ENCODE measurements around the gene IQCM. TPM values are rescaled to one million over a fixed set of nuclear protein-coding genes. Genes with fewer than 3 reads are reported as not detected.

The IQCM gene
- total RNA-seq, 1 donor from 2014 or later = not detected

DNA sequence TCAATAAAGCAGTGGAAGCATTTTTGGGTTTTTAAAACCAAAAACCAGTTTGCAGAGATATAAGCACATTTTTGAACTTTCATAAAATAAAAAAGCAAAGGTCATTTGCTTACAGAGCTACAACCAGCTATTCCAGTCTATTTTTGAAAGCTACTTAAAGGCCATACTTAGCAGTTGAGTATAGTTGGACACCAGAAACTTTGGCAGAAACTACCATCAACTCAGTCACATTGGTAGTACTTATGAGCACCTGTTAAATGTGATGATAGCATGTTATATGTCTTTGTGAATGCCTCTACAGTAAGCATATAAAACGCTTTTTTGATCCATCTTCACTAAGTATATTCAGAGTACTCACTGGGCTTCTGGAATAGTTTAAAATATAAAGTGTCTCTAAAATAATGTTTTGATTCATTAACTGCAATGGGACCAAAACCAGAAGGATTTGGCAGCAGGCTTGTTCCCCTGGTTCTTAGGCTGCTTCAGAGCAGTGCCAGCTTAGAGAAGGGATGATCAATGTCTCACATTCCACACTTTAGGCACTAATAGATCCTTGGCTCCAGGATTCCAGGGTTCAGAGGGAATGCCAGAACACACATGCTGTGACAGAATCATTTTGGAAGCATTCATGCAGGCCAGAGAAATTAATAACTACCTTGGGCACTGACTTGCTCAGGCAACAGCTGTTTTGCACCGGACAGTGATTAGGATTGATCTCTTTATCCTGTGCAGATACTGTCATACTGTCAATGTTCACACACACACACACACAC is 103.9 kb downstream of the IQCM start:
- intact Hi-C loops (cut with micrococcal nuclease) = no loop called here

DNA sequence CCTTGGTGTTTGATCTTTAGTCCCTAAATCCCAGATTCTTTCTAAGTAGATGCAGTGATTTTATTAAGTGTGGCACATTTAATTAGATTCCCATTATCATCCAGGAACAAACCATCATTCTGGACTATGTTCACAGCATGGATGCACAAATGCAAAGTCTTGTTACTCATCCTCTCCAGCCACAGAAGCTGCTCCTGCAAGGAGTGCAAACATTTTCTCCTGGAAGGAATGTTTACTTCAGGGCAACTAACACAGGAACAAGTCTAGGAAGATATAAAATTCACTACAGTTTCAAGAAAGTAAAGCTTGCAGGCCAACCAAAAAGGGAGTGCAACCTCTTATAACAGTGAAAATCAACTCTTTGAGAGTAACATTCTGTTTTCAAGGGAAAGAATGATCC is 106.0 kb downstream of the IQCM start:
- intact Hi-C loops (cut with micrococcal nuclease) = no loop called here

DNA sequence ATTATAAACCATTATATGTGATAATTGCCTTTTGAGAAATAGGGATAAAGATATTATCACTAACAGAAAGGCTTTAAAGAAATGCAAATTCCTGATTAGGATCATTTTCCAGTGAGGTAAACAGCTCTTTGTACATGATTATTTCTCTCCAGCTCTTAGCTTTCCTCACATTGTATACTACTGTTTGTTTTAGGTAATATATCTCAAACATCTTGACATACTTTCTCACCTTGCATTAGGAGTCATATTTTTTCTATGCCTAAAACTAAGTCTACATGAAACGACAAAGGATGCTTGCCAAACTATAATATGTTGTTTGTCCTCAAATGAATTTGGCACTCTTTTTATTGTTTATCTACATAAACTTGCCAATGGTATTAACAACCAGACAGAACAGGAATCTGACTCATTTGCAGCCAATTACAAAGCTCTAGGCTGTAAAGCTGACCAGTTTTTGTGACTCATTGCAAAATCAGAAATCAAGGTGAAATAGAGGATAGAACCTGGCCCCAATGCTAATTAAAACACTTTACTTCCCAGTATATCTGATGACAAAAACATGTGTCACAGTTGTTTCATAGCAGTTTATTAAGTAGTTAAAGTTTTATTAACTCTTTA is 107.0 kb downstream of the IQCM start:
- intact Hi-C loops (cut with micrococcal nuclease) = no loop called here

DNA sequence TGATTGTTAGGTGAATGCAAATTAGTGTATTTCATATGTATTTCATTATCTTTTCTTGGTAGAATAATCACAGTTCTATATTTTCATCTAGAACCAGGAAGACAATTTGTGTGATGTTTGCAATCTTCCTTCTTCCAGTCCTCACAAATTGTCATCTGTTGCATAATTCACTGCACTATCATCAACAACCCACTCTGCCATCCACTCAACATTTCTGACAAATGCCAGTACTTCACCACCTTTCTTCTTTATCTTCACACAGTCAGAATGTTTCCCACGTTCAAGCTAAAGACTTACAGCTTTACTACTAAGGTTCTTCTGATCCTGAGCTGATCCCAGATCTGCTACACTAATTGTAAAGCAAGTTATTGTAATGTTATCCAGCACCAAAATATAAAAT is 107.8 kb downstream of the IQCM start:
- intact Hi-C loops (cut with micrococcal nuclease) = no loop called here

DNA sequence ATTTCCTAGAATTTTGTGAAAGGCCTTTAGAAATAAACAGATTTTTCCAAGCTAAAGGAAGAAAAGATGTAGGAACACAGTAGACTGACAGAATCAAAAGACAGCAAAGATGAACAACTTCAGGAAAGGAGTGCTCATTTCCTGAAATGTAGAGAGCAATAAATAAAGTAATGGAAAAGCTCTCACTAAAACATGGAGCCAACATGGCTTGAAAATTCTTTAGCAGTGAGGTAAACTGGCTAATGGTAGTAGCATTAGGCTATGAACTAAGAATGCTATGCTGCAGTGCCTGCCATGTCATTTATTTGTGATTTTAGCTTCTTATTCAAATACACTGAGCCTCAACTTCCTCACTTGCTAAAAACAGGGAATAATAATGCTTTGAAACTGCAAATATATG is 108.7 kb downstream of the IQCM start:
- intact Hi-C loops (cut with micrococcal nuclease) = no loop called here

DNA sequence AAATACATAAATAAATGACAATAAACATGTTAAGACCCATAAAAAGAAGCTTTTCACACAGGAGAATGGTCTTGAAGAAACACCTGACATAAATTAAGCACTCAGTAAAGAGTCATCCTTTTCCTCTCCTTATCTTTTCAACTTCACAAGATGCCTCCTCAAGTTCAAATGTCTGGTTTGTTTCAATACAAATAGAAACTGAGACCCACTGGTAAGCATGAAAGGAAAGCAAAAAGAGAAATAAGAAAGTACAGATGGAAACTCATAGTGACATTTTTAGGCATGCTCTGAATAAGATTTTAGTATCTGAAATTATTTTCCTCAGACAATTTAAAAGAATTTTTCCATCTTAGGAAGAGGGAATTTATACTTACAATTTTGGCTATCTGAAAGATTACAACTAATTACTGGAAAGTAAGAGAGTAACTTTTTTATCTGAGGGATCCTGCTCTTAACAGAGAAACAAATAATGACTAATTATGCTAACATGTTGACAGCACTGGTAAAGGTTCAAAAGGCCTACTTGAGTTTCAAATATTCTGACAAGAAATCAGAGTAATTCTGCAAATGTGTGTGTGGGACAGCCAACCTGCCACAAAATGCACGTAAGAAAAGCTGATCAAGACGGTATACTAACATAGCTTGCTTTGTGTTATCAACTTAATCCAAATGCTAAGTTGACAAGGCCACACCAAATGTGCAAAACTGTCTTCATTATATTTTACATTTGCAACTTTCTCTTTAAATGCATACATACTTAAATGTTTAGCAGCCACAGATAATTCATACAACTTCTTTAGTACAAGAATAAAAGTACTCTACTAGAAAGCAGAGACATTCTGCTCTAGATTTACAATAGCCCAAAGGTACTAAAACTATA is 113.0 kb downstream of the IQCM start:
- intact Hi-C loops (cut with micrococcal nuclease) = no loop called here

DNA sequence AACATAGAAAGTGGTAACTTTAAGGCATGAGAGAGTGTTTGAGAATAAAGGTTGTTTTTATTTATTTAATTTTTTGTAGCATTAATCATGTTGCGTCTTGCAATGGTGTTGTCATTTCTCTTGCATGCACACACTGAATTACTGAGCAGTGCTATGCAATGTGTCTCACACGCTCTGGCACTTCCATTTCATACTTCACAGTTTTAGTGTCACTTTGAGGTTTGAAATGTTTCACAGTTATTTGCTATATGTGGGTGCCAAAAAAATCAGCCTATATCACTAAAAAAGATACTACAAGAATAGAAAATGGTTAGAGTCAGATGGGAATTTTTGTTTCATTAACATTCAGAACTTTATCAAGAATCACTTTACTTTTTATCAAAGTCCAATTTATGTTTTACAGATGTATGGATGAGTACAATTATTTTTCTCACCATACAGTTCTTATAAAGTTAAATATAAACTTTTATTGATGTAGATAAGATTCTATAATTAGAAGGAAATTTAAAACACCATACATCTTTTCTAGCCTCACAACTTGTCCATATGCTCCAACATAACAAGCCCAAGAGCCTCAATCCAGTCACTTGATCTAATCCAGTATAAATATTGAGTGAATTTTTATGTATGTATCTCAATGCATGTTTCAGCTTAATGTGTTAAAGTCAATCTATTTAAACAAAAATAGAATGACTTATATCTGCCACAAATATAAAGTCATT is 114.0 kb downstream of the IQCM start:
- intact Hi-C loops (cut with micrococcal nuclease) = no loop called here

DNA sequence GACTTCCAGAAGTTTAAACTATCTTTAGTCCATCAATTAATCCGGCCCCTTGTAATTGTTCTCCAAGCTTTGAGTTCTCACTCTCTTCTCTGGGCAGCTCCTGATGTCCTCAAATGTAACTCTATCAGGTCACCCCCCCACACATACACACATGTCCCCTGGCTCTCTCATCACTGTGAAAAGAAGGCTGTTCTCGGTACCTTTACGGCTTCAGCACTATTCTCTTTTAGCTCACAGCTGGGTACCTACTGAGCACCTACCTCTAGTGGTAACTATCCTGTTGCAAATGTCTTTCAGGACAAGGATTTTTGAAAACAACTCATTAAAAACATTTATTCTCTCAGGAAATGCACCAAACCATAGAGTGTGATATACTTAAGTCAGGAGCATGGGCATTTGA is 115.4 kb downstream of the IQCM start:
- intact Hi-C loops (cut with micrococcal nuclease) = no loop called here

DNA sequence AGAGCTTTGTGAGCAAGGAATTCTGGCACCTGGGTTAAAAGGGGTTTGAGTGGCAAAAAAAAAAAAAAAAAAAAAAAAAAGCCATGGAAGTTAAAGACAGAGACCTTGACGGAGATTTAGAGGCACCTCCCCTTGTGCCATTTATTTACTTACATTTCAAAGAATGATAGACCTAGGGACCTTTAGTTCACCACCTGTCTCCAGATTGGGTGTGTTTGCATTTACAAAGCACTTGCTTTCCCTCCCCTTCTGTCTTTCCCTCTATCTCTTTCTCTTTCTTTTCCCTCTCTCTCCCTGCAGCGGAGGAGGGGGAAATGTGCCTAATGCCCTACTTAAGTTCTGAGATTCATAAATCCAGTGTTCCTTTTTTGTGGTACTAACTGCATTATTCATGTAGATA is 116.0 kb downstream of the IQCM start:
- intact Hi-C loops (cut with micrococcal nuclease) = no loop called here

DNA sequence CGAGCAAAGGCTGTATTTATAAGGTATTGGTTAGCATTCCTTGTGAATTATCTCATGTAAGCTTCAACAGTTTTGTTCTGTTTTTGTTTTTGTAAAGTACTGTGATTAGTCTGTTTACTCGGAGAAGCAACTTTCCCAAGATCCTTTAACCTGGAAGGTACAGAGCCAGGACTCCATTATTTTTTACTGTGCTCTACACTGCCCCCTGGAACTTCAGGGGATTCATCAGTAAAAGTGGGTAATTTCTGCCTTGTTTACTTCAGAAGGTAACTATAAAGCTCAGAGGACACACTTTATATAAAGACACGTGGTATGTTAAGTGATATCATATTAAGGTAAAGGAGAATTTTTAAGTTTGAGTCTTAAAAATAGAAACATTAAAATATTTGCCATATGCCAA is 124.9 kb downstream of the IQCM start:
- intact Hi-C loops (cut with micrococcal nuclease) = no loop called here

DNA sequence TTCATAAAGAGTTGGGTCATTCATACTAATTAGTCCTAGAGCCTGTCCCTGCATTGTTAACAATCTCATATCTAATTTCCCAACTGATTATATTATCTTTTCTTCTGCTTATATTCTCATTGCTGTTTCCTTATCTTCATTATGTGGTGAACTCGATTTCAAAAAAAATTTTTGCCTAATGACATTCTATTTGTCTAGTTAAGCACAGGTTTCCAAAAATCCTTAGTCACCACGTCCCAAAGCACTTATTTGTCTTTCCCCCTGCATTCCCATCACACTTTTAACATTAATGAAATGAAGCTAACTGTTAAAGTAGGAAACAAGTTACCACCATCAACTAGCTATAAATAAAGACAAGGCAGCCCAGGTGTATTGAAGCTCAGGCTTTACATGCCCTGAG is 131.1 kb downstream of the IQCM start:
- intact Hi-C loops (cut with micrococcal nuclease) = no loop called here

DNA sequence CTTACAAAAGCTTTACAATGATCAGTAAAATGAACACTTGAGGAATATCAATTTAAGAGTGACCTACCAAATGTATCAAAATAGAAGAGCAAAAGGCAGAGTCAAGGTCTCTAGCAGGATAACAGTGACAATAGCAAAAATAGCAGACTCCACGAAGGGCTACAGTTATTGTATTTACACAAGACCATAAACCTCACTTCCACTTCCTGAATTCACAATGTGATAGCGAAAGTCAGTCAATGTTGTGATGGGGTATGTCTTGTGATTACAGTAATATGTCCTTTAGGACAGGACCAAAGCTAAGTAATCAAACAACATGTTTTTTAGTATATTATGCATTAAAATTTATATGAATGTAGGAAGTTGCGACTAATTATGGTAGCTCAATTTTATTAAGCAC is 139.6 kb downstream of the IQCM start:
- intact Hi-C loops (cut with micrococcal nuclease) = no loop called here

DNA sequence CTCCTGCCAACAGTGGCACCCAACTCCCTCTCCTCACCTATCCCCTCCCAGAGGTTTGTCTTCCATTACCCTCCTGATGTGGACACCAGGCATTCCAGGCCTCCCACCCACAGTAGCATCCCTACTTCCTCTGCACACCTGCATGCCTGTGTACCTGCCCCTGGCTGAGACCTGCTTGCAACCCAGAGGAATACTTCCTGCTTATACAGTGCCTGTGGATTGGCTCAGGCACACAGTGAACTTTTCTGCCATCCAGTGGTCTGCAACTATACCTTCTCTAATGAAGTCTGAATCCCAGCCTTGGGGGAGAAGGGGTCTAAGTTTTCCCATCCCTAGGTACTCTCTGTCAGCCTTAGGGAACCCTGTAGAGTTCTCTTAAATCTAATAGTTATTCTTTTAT is 169.9 kb downstream of the IQCM start:
- intact Hi-C loops (cut with micrococcal nuclease) = no loop called here

DNA sequence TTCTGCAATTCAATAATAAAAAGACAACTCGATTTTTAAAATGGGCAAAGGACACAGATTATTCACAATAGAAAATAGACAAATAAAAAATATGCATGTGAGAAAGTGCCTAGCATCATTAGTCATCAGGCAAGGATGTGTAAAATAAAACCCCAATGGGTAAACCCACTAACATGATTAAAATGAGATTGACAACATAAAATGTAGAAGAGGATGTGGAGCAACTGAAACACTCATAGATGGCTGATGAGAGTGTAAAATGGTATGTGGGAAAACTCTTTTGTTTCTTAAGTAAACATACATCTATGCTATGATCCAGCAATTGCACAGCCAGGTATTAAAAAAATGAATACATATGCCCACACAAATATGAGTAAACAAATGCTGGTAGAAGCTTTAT is 177.6 kb downstream of the IQCM start:
- intact Hi-C loops (cut with micrococcal nuclease) = no loop called here

DNA sequence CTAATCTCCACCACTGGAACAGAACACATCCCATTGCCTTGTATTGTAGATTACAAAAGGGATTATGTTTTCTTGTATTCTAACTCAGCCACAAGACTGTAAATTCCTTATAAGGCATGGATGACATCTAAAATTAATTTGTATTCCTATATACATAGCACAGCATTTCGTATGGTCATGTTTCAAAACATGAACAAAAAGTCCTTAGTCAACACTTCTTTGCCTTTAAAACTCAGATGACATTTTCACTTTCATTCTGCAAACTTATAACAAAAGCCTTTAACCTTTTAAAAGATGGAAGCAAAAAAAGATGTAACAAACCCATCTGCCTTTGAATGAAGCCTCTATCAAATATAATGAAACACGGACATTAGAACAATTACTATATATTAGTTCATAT is 181.3 kb downstream of the IQCM start:
- intact Hi-C loops (cut with micrococcal nuclease) = no loop called here

DNA sequence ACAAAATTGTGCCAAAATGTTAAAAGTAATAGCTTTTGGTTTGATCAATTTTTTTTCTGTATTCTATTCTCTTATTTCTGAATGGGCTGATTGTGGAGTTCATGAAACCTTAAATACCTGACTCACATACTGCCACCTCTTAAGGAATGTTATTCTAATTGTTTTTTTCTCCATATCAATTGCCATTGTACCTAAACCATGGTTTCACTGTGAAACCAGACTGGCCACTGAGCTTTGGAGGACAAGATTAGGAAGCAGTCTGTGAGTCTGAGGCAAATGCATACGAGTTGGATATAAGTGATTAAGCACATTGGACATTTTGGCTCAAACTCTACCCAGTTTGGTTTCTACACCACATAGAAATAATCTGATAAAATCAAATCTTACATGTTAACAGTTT is 184.0 kb downstream of the IQCM start:
- intact Hi-C loops (cut with micrococcal nuclease) = no loop called here

DNA sequence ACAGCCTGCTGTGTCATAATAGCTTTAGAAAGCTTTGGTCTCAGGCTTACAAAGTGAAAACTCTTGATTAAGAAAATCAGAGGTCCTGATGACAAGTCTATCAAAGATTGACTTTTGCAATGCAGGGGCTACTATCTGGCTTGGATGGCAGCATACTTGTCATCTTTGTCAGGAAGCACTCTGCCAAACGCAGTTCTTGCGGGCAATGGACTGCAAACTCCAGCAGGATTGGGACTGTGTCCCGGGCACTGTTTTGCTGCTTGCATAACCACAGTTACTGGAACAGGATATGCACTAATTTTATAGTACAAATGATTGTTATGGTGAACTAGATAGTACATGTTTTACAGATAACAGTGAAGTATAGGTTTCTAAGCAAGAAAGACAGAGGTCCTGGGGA is 185.6 kb downstream of the IQCM start:
- intact Hi-C loops (cut with micrococcal nuclease) = no loop called here

DNA sequence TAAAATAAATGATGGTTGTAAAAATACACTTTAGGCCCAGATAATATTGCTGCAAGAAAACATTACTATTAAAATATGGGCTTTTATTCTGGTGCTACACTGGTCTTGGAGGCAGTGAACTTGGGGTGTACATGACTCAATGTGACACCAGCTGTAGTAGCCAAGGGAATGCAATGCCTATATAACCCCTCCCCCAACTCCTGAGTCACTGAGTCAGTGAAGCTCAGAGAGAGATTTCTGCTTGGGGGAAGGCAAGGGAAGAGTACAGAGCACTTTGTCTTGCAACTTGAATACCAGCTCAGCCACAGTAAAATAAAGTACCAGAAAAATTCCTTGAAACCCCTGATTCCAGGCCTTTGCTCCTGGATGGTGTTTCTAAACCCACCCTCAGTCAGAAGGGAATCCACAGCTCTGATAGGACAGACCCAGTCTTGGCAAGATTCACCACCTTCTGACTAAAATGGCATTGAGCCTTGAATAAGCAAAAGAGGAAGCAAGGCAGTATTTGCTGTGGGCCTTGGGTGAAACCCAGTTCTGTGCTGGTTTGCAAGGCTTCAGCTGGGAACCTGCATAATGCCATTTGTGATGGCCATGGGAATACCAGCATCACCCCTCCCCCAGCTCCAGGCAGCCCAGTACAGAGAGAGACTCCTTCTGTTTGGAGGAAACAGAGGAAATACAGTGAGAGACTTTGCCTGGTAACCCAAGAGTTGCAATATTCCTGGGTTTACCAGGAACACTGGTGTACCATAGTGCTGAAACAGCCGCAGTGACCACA is 209.9 kb downstream of the IQCM start:
- intact Hi-C loops (cut with micrococcal nuclease) = no loop called here

DNA sequence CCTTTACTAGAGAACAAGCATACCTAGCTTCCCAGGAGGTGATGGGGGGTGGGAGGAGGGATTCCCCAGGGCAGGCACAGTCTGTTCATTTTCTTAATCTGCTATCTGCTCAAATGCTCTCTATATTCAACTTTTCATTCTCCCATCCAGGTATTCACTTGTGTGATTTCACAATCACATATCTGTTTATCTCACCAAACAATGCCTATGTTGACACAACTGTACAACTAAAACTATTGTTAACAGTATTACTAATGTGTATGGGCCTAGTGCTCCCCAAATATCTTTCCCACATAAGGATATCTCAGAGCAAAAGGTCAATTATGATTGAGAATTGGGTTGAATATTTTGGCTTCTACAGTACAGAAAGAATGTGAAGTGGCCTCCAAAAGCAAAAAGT is 210.8 kb downstream of the IQCM start:
- intact Hi-C loops (cut with micrococcal nuclease) = no loop called here

DNA sequence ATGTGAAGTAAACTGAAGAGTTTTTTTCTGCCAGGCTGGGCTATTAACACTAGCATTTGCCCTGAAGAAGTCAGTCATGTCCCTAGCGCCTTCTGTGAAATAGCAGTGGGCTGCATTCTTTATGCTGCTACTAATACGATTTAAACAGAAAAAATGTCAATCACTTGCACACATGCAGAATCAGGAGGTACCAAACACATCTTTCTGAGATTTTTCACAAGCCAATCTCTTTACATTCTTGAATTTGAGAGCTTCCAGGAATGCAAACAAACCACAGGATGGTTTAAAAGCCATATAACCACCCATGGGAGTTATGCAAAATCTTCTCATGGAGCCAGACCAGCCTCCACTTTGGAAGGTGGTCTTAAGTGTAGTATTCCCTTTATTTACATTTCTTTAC is 220.1 kb downstream of the IQCM start:
- intact Hi-C loops (cut with micrococcal nuclease) = no loop called here

DNA sequence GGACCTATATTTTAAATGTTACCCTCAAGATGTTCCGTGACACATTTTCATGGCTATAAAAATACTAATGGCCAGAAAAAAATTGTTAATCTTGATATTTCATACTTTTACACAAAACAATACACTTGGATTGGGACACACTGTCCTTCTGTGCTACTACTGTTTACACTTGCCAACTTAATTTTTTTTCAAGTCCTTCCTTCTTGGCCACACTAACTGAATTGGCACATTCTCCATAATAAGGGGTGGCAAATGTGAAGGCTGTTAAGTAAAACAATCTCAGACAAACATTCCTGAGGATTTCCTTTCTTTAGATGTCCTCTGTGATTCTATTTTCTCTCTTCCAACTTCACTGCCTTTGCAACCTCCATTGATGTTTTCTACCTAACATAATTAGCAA is 225.8 kb downstream of the IQCM start:
- intact Hi-C loops (cut with micrococcal nuclease) = no loop called here
